ENCODE results near the gene VPS51. TPM values are rescaled to one million over a fixed set of nuclear protein-coding genes. Genes with fewer than 3 reads are reported as not detected.

Gene VPS51
- total and polyA plus RNA-seq, 10 of the 15 experiments (the other 5 are each of a cell fraction or from before 2014, with no cell fraction given): 1.5 to 279 (median 53.2) TPM

GRCh38 chr11:65121865-65122696, 26.1 kb downstream of the VPS51 start, which contains the start of the genes FAU and MRPL49 (continued):
- TF ChIP-seq ATF2 (IDR thresholded peaks at IDR 0.05; ENCODE audit: low read length) (no peak), RAD51 (IDR thresholded peaks at IDR 0.05) (no peak), EGR1 (IDR thresholded peaks at IDR 0.05; ENCODE audit: borderline replicate concordance in 1 of 2, low read depth in 2 of 2, low read length in 2 of 2) (peak in 1 of 2 experiments; percentile 48; a peak in 1 of 3 replicates), BMI1 (IDR thresholded peaks at IDR 0.05; ENCODE audit: borderline replicate concordance) (no peak), BACH1 (IDR thresholded peaks at IDR 0.05; ENCODE audit: borderline replicate concordance) (no peak; the same call in 1 of the 2 replicates), ZZZ3 (IDR thresholded peaks at IDR 0.05; ENCODE audit: control insufficient read depth, insufficient read length, low read depth) (no peak), ZNF24 (IDR thresholded peaks at IDR 0.05) (no peak), RELB (IDR thresholded peaks at IDR 0.05; ENCODE audit: low read depth) (peak; percentile 91), GATAD2B (conservative IDR thresholded peaks at IDR 0.05; ENCODE audit: low read depth) (0 out of 2 replicates have a peak, but pooled peaks have one; percentile 37), MXI1 (IDR thresholded peaks at IDR 0.05; ENCODE audit: low read depth, low read length) (peak; percentile 71; the same call in 1 of the 2 replicates), MTA3 (IDR thresholded peaks at IDR 0.05; ENCODE audit: borderline replicate concordance, low read length) (no peak), POLR2AphosphoS5 (IDR thresholded peaks at IDR 0.05; ENCODE audit: low read length) (peak; percentile 94), RFX5 (IDR thresholded peaks at IDR 0.05; ENCODE audit: low read depth, low read length) (peak; percentile 65; the same call in 1 of the 2 replicates), BHLHE40 (IDR thresholded peaks at IDR 0.05; ENCODE audit: borderline replicate concordance in 1 of 2, low read depth in 2 of 2, low read length in 1 of 2) (peak; percentile 75 to 95; a peak in 3 of 4 replicates), HSF1 (IDR thresholded peaks at IDR 0.05; ENCODE audit: low read depth, low read length) (no peak), SRF (IDR thresholded peaks at IDR 0.05; ENCODE audit: low read depth in 2 of 2, low read length in 2 of 2) (peak; percentile 37 to 77; a peak in 1 of 4 replicates), NFIC (IDR thresholded peaks at IDR 0.05; ENCODE audit: low read depth, low read length) (no peak), CHD2 (IDR thresholded peaks at IDR 0.05; ENCODE audit: borderline replicate concordance, low read depth, low read length) (peak; percentile 52; the same call in 1 of the 2 replicates), ZBED1 (IDR thresholded peaks at IDR 0.05; ENCODE audit: borderline replicate concordance) (no peak), RUNX3 (IDR thresholded peaks at IDR 0.05; ENCODE audit: low read length) (peak; percentile 39; the same call in 1 of the 2 replicates), IRF3 (IDR thresholded peaks at IDR 0.05) (no peak)

Data from GM12878 (cell line).